DOHH2 (cell line): Measurements from ENCODE around the gene AHCYL1.

Experiments used
- H3F3A ChIP-seq: fragments of 200-600 bp; sonication (generic), shearing (Covaris generic); 2 replicates; pipeline ENCODE4 v1.6.0; 2016; ENCODE audit warnings: antibody characterized with exemption, mild to moderate bottlenecking; ENCODE audit not compliant: control insufficient read depth, insufficient read depth
- H3K27ac ChIP-seq: fragments of 200-600 bp; sonication (generic); 2 replicates; pipeline ENCODE4 v1.5.1; 2014; ENCODE audit warnings: low read depth, mild to moderate bottlenecking, low read length, moderate library complexity
- H3K27me3 ChIP-seq: fragments of 200-600 bp; sonication (generic); 2 replicates; pipeline ENCODE4 v1.6.1; 2014; ENCODE audit warnings: mild to moderate bottlenecking, low read length, mixed read lengths; ENCODE audit not compliant: control insufficient read depth
- H3K36me3 ChIP-seq: fragments of 200-600 bp; sonication (generic); 2 replicates; pipeline ENCODE4 v1.6.1; 2014; ENCODE audit warnings: mild to moderate bottlenecking, low read length, moderate library complexity, mixed read lengths; ENCODE audit not compliant: control insufficient read depth
- H3K4me1 ChIP-seq: fragments of 200-600 bp; sonication (generic); 2 replicates; pipeline ENCODE4 v1.6.1; 2014; ENCODE audit warnings: mild to moderate bottlenecking, low read length, mixed read lengths; ENCODE audit not compliant: control insufficient read depth
- H3K4me2 ChIP-seq: fragments of 200-600 bp; sonication (generic); 2 replicates; pipeline ENCODE4 v1.6.0; 2014; ENCODE audit warnings: mild to moderate bottlenecking, low read length, moderate library complexity
- H3K4me3 ChIP-seq: fragments of 200-600 bp; sonication (generic); 2 replicates; pipeline ENCODE4 v1.5.1; 2014; ENCODE audit warnings: mild to moderate bottlenecking, low read length, mixed read lengths
- H3K79me2 ChIP-seq: fragments of 200-600 bp; sonication (generic); 2 replicates; pipeline ENCODE4 v1.6.1; 2014; ENCODE audit warnings: mild to moderate bottlenecking, low read length, mixed read lengths; ENCODE audit not compliant: control insufficient read depth
- H3K9me2 ChIP-seq: fragments of 200-600 bp; sonication (generic); replicated peaks from 2 replicates; pipeline ENCODE4 v1.6.1; 2014; ENCODE audit warnings: mild to moderate bottlenecking, low read length, mixed read lengths; ENCODE audit not compliant: control insufficient read depth
- H3K9me3 ChIP-seq: fragments of 200-600 bp; sonication (generic); 2 replicates; pipeline ENCODE4 v1.6.1; 2014; ENCODE audit warnings: antibody characterized with exemption, low read length, mixed read lengths; ENCODE audit not compliant: control insufficient read depth, insufficient read depth
- H4K20me1 ChIP-seq: fragments of 200-600 bp; sonication (generic); 2 replicates; pipeline ENCODE4 v1.6.0; 2014; ENCODE audit warnings: low read depth, mild to moderate bottlenecking, antibody characterized with exemption, low read length, moderate library complexity; ENCODE audit not compliant: control insufficient read depth, insufficient read depth
- EZH2phosphoT487 ChIP-seq: fragments of 200-600 bp; sonication (generic); IDR thresholded peaks from 2 replicates; pipeline ENCODE4 v1.6.1; 2017; ENCODE audit warnings: borderline replicate concordance, mild to moderate bottlenecking, antibody characterized with exemption, low read length, moderate library complexity, mixed read lengths
- TF ChIP-seq, protein P1 (sequence below): fragments of 200-600 bp; sonication (generic); IDR thresholded peaks from one replicate; pipeline ENCODE4 v1.5.1; 2014; ENCODE audit warnings: antibody characterized with exemption, mild to moderate bottlenecking, low read depth, low read length; ENCODE audit not compliant: poor library complexity, severe bottlenecking

AHCYL1 gene

GRCh38 chr1:110008971-110009565, 24.5 kb downstream of the AHCYL1 start:
- H3F3A ChIP-seq, result no peaks in the 10 kb centered on the region; the same call in 1 of the 2 replicates
- TF ChIP-seq, protein P1, sequence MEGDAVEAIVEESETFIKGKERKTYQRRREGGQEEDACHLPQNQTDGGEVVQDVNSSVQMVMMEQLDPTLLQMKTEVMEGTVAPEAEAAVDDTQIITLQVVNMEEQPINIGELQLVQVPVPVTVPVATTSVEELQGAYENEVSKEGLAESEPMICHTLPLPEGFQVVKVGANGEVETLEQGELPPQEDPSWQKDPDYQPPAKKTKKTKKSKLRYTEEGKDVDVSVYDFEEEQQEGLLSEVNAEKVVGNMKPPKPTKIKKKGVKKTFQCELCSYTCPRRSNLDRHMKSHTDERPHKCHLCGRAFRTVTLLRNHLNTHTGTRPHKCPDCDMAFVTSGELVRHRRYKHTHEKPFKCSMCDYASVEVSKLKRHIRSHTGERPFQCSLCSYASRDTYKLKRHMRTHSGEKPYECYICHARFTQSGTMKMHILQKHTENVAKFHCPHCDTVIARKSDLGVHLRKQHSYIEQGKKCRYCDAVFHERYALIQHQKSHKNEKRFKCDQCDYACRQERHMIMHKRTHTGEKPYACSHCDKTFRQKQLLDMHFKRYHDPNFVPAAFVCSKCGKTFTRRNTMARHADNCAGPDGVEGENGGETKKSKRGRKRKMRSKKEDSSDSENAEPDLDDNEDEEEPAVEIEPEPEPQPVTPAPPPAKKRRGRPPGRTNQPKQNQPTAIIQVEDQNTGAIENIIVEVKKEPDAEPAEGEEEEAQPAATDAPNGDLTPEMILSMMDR, result no peak
- TF ChIP-seq EZH2phosphoT487, result no peak
- H3K4me2 ChIP-seq, result no peak overlapping the region
- peaks cover 4% of the 10 kb centered on the region; the same call in 1 of the 2 replicates for H4K20me1 ChIP-seq
- no peak overlapping the region for H3K4me3 ChIP-seq
- H3K9me2 ChIP-seq, result no peaks in the 10 kb centered on the region
- no peak overlapping the region for H3K27ac ChIP-seq
- H3K36me3 ChIP-seq, result peaks cover 46% of the 10 kb centered on the region
- H3K9me3 ChIP-seq, result no peaks in the 10 kb centered on the region
- H3K27me3 ChIP-seq, result no peaks in the 10 kb centered on the region
- peaks cover 14% of the 10 kb centered on the region for H3K4me1 ChIP-seq
- H3K79me2 ChIP-seq, result peaks cover 11% of the 10 kb centered on the region

DNA sequence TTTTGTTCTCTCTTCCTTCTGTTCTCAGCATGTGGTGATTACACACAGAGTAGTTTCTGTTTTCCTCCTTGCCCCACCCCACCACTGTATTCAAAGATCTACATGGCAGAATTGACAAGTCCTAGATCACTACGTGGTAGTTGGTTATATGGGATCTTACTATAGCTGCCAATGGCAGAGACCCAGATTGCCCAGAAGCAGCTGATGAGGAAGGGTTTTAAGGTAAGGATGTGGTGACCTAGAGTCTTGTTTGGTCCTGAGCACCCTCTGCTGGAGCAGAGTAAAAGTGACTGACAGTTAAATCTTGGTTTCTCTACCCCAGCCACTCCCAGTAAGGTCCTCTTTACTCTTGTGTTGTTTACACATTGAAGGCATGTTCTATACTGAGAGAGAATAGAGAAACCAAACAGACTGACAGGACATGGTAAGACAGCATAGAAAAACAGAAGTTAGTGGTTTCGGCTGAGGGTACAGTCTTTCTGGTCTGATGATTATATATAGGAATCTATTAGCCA, 27.0 kb downstream of the AHCYL1 start:
- TF ChIP-seq EZH2phosphoT487, result no peak
- TF ChIP-seq, protein P1, result peak; percentile 50
- peaks cover 1% of the 10 kb centered on the region for H3K79me2 ChIP-seq

DNA sequence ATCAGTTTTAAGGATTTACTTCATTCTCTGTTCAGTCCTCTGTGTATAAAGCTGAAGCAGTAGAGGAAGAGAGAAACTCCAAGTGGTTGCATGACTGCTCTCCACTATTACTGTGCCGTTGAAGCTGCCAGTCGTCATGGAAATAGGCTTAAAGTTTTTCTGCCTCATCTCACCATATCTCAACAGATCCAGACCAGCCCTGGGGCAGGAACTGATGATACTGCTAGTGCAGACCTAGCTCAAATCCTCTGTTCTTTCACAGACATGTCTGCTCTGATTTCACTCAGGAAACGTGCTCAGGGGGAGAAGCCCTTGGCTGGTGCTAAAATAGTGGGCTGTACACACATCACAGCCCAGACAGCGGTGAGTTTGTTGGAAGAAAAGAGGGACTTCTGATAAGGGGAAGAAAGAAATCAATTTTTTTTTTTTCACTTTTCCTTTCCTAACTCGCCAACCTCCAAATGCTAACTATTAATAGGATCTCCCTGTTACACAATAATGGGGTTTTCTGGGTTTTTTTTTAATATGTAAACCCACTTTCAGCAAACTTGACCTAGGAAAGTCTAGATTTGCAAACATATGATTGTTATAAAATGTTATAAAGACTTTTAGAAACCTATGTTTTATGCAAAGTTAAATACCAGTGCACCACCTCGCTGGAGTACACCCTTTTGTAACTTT, 27.7 kb downstream of the AHCYL1 start:
- H3K36me3 ChIP-seq, result peaks cover 74% of the 10 kb centered on the region
- no peaks in the 10 kb centered on the region for H3K27me3 ChIP-seq
- no peaks in the 10 kb centered on the region for H4K20me1 ChIP-seq
- no peaks in the 10 kb centered on the region for H3K9me3 ChIP-seq
- H3K4me2 ChIP-seq, result no peak overlapping the region
- H3K4me1 ChIP-seq, result no peaks in the 10 kb centered on the region
- no peak overlapping the region for H3K27ac ChIP-seq
- no peaks in the 10 kb centered on the region; the same call in 1 of the 2 replicates for H3F3A ChIP-seq
- no peaks in the 10 kb centered on the region for H3K9me2 ChIP-seq
- H3K79me2 ChIP-seq, result no peaks in the 10 kb centered on the region; the same call in 1 of the 2 replicates
- H3K4me3 ChIP-seq, result no peak overlapping the region
- TF ChIP-seq, protein P1, result no peak
- TF ChIP-seq EZH2phosphoT487, result no peak

More for the DNA sequence above, 27.0 kb downstream of the AHCYL1 start:
- Histone ChIP-seq H3F3A (no peaks in the 10 kb centered on the region; the same call in 1 of the 2 replicates), H3K27me3 (no peaks in the 10 kb centered on the region), H3K9me2 (no peaks in the 10 kb centered on the region), H3K9me3 (no peaks in the 10 kb centered on the region), H3K4me2 (no peak overlapping the region), H3K36me3 (peaks cover 67% of the 10 kb centered on the region), H3K4me3 (no peak overlapping the region), H4K20me1 (no peaks in the 10 kb centered on the region), H3K4me1 (no peaks in the 10 kb centered on the region), H3K27ac (no peak overlapping the region)
